TTC549 (cell line): ENCODE data around the gene B4GALNT3.

ENCODE experiments used
- FAIRE-seq: peaks from 2 replicates; lab custom pipeline; 2012; peaks lifted over from hg19 to GRCh38; lab: Jason Lieb, UNC

Gene B4GALNT3

DNA sequence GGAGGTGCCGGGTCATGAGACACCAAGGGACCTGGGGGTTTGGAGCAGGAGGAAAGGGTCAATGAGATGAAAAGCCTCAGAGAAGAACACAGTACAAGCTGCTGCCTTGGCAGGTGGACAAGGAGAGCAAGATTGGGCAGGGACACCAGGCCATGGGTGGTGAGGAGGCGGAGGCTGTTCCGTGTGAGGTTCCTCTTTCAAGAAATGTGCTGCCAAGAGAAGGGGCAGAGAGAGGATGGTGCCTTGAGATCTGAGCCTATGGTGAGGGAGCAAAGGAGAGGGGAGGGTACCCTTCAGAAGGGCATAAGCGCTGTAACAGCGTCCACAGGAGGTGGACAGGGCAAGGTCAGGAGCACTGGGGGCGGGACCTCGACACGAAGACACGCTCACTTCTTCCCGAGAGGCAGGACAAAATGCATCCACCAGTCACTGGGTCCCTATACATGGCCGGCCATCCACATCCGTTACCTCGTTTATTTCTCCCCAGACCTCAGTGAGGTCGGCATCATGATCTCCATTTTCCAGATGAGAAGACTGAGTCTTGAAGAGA is 100.2 kb downstream of the B4GALNT3 start:
- no peak for FAIRE-seq

DNA sequence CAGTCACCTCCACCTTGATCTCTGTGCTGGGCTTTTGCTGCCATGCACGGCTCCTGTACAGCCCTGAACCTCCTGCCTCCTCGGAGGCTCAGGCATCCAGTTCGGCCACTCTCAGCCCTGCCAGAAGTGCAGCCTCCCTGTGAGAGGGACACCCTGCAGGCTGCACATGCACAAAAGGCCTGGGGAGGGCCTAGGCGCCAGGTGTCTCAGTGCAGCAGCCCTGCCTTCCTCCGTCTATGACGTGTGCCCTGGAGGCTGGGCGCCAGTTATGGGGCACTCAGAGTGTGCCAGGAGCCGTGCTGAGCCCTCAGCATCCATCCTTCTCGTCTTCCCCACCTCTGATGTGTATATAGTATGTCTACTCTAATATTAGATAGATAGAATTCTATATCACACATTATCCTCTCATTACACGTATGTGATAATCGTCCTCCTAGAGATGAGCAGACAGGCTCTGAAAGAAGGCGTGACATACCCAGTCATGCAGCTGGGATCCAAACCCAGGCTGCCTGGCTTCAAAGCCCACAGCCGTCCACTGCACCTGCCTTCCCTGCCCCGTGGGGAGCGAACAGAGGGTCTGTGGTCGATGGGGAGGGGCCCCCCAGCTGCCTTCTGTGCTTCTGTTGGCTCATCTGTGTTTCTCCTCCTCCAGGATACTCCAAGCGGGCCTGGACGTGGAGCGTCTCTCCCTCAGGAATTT is 101.1 kb downstream of the B4GALNT3 start:
- FAIRE-seq = no peak

DNA sequence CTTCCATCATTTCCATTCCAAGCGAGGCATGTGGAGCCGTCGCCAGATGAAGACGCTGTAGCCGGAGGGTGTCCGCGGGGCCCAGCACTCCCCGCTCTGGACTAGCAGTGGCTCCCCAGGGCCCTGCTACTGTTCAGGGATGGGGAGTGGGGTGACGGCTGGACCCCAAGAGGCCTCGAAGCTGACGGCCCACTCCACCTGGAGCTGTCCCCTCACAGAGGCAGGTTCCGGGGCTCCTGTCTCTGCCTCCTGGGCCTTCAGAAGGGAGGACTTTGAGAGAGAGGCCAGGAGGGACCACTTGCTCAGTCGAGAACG is 101.6 kb downstream of the B4GALNT3 start:
- no peak for FAIRE-seq

DNA sequence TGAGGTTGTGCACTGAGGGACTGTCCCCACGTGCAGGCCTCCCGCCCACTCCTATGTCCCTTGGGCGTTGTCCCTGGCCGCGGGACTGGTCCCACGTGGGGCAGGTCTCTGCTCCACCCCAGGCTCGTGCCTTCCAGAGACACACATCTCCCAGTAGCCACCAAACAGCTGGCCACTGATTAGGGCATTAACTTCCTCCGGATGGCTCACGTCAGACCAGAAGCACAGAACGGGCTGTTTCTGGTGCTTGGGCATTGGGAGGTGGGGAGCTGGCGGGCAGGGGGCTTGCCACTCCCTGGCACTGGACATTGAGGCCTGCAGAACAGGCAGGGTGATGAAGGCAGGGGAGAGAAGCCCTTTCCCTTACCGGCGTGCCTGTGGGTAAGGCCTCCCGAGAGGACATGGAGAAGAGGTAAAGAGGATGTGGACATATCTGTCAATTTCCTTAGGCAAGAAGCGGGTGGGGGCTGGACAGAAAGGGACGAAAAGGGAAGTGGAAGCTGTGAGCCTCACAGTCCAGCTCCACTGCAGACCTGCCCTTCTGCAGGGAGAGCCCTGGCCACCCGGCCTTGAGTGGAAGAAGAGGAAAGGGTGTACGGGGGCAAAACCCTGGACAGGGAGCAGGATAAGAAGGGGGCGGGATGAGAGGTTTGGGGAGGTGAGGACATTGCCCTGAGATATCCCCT is 102.3 kb downstream of the B4GALNT3 start:
- FAIRE-seq = no peak

DNA sequence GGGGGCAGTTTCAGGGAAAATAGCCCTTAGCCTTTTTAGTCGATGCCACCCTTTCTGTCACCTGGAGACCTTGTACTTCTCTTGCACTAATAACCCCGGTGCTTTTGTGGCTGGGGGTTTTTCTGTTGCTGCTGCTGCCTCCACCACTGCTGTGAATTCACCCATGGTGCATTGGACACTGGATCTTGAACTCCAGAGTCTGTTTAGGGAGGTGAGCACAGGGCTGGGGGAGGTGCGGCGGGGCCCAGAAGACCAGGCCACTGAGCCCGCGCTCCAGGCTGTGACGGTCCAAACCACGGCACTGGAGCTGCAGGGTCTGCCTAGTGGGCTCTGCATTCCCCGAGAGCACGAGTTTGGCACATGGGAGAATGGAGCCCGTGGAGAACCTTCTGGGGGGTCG is 102.9 kb downstream of the B4GALNT3 start:
- FAIRE-seq = no peak

DNA sequence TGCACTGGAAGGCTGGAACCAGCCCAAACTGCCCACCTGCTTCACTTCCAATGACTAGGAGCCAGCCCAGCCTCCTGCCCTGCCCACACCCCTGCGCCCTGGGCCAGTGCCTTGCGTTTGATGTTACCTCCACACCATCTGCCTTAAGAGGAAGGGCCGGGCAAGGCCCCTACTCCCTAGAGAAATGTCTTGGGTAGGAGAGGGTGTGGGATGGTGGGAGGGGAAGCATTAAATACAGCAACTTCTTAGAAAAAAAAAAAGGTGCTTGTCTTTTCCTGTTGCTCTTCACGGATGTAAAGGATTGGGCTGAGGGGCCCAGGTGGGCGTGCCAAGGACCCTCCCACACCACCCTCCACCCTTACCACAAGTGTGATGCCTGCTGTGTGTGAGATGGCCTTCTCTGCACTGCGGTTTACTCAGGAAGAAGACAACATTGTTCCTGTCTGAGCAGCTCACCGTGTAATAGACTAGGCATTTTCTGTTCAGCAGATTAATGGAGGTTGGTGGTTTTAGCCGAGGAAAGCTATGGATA is 103.6 kb downstream of the B4GALNT3 start:
- no peak for FAIRE-seq

DNA sequence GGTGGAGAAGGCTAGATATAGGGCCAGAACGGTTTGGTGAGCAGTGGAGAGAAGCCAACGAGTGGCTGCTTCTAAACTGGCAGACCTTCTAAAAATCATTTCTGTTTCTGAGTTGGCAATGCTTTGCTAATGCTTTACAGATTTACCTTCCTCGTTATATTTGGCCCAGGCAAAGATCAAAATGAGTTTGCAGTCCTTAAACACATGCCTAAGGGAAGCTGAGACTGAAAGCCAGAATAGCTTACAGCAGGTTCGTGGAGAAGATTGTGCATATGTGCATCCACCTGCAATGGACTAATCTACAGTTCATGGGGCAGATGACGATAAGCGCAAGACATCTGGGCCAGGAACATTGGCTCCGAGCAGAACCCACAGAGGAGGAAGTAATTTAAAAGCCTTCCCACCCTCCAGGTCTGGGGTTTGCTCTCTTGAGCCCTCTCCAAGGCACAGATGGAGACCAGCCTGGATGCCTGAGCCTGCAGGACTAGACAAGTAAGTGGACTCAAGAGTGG is 104.1 kb downstream of the B4GALNT3 start:
- no peak for FAIRE-seq

DNA sequence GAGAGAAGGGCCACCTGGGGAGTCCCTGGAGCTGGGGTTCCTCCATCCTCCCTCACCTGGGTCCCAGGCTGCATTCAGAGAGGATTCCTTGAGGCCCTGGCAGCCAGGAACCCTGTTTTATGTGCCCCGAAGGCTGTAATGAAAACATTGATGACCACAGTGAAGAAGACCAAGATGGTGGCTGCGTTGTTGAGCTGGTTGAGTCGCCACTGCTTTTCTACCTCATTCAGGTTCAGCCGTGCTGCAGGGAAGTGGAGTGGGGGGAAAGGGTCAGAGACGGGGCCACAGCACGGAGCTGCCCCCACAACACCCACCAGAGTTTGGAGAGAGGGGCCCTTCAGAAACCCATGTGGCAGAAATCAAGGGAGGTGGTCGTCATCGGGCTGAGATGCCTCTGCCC is 105.4 kb downstream of the B4GALNT3 start:
- no peak for FAIRE-seq

DNA sequence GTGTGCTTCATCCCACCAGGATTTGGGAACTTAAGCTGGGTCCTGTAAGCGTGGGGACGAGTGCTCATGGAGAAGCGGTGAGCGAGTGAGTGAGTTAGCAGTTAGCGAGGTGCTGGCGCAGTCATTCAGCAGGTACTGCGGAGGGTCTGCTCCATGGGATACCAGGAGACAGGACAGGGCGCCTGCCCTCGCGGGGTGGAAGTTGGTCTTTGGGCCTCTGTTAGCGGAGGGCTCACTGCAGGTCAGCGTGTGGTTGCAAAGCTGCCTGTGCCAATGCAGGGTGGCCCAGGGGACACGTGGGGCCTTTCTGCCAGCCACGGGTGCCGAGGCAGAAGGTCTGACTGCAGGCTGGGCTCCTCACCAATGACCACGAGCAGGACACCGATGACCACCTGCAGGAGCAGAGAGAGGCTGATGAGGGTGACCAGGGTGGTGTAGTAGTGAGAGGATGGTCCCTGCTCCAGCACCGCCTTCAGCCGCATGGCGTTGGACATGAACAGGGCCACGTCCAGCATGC is 105.9 kb downstream of the B4GALNT3 start:
- FAIRE-seq = no peak

DNA sequence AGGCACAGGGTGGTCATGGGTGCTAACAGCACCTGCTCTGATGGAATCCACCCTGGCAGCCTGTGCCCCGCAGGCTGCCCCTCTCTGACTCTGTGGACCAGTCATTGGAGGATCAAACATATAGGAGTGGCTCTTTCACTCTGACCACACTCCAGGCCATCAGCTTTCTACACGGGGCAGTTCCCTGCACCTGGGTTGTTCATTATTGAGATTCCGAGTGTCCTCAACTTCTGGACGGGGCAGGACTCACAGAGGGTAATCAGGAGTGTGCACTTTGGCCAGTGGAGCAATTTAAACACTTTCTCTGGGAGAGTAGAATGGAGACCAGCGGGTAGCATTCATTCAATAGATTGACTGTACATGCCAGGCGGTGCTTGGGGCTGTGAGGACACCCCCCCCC is 108.7 kb downstream of the B4GALNT3 start:
- no peak for FAIRE-seq

DNA sequence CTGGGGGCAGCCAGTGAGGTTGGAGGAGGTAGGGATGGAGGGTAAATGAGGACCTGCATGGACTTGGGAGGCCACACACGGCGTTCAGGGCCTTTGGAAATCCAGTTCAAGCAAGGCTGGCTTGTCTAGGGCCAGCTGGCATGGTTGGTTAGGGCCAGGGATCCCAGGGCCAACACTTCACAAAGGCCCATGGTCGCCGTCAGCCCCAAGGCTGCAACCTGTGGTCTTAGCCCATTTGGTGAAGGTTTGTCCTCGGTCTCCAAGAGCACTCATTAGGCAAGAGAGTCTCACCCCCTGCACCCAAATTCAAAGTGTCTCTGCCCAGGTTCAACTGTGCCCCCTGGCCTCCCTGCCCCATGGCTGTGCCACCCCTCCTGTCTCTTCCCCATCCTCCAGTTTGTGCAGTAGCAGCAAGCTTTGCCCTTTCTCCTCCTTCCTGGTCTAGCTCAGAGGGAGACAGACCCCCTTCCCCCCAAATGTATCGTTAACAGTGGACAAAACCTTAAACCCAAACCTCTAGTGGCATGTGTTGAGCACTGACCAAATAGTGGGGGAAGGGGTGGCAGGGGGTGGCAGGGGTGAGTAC is 109.4 kb downstream of the B4GALNT3 start:
- FAIRE-seq = no peak

DNA sequence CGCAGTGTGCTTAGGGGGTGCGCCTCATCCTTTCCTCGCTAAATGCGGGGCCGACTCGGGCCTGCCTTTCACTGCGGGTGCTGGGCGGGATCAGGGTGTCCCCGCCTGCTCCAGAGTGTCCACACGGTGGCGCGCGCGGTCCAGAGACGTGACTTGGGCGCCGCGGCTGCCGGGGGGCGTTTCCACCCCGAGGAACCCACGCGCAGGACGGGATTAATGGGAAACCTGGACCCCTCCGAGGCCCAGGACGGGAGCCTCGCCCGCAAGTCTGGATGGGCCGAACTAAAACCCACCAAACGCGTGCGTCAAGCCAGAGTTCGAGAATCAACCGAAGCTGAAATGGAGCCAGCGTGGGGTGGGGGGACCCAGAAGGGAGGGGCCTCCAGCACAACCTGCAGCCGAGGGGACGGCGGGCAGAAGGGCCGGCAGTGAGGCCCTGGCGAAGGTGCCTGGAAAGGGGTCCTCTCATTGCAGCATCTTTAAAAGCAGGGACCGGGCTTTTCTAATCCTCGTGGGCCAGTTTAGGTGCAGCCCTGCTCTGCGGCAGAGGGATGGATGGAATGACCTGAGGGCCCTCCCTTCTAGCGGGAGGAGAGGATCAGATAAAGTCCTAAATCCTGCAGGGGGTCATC is 110.2 kb downstream of the B4GALNT3 start:
- FAIRE-seq = no peak

DNA sequence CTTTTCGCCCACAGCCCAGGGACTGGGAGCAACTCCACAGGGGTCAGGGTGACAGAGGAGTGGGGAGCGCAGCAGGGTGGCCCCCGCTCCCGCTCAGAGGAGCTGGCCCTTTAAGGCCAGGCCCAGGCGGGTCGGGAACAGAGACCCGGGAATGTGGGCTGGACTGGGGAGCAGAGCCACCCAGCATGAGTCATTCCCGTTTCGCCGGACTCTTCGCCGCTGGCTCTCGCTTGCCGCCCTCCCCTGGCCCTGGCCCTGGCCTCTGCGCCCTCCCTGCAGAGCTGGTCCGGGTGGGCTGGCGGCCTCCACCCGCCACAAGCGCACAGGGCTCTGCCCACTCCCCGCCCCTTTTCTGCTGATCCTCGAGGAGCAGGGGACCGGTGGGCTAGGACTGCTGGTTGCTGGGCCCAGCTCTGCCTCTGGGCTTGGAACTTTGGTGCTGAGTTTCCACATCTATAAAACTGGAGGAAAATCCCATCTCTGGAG is 110.7 kb downstream of the B4GALNT3 start:
- no peak for FAIRE-seq

DNA sequence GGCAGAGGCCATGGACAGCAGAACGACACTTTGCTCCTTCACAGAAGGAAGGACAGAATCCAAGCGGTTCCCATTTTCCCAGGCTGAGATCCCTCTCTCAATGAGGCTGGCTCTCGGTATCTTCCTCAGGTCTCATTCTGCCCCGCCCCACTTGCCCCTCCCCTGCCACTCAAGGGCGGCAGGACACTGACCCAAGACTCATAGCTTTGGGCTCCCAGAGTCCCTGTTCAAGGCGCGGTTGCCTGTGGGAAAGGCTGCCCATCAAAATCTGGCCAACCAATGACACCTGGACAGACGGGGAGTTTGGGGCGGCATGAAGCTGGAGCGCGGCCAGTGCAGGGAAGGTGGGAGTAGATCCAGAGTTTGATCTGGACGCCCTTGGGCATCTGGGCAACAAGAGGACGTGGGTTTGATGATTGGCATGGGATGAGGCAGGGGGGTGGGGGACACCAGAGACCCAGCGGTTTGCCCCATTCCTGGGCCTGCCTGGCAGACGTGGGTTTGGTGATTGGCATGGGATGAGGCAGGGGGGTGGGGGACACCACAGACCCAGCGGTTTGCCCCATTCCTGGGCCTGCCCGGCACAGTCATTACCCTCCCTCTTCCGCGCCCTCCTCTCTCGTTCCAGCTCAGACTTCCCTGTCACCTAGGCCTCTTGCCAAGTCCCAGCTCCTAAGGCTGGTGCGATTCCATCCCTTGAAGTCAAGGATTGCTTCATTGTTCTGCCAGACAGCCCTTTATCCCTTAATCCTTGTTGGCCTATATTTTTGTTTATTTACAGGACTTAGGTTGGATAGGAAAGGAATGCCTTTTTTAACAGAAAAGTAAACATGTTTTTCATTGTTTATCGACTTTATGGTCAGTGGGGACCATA is 111.4 kb downstream of the B4GALNT3 start:
- peak; percentile 96 for FAIRE-seq

DNA sequence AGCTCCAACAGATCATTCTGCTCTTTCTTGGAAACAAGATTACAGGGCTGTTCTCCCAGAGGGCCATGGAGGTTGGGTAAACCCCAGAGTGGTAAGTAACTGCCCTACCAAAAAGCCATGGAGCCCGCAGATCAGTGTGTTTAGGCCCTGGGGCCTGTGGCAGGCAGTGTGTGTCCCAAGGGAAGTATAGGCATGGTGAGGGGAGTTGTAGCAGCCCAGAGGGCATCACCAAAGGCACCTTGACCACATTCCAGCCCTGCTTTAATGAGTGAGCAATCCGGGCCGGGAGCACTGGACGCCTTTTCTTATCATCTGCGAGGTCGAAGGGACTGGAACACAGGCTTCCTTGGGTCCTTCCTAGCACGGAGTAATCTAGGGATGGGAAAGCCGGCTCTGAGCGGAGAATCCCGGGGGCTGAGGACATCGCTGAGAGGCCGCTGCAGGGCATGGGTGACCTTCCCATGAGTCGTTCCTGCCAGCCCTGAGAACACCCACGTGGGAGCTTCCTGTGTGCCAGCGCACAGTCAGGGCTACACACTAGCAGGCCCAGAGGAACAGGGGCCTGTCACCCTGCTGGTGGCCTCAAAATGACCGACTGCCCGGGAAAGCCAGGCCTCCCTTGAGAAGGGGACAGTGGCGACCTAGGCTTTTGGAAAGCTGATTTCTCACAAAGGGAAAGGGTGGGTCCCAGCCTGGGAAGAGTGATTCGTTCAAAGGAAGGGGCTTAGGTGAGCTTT is 112.2 kb downstream of the B4GALNT3 start:
- FAIRE-seq = no peak

DNA sequence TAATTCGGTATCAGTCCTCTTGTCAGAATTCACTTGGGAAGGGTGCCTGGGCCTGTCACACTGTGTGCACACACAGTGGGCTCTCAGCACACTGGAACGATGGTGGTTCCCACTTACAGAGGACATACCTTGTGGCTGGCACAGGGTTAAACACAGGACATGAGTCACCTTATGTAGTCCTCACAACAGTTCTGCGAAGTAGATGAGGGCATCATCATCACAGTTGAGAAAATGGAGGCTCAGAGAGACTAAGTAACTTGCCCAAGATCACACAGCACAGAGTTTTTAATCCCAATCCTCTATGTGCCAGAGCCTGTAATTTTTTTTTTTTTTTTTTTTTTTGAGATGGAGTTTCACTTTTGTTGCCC is 112.8 kb downstream of the B4GALNT3 start:
- FAIRE-seq = no peak

DNA sequence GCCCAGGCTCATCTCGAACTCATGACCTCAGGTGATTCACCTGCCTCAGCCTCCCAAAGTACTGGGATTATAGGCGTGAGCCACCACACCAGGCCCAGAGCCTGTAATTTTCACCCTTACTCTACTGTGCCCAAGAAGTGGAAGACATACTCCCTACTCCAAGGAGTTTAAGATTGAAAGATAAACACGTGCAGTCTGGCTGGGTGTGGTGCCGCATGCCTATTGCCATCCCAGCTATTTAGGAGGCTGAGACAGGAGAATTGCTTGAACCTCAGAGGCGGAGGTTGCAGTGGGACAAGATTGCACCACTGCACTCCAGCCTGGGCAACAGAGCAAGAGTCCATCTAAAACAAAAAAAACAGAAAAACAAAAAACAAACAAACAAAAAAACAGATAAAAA is 113.5 kb downstream of the B4GALNT3 start:
- no peak for FAIRE-seq

DNA sequence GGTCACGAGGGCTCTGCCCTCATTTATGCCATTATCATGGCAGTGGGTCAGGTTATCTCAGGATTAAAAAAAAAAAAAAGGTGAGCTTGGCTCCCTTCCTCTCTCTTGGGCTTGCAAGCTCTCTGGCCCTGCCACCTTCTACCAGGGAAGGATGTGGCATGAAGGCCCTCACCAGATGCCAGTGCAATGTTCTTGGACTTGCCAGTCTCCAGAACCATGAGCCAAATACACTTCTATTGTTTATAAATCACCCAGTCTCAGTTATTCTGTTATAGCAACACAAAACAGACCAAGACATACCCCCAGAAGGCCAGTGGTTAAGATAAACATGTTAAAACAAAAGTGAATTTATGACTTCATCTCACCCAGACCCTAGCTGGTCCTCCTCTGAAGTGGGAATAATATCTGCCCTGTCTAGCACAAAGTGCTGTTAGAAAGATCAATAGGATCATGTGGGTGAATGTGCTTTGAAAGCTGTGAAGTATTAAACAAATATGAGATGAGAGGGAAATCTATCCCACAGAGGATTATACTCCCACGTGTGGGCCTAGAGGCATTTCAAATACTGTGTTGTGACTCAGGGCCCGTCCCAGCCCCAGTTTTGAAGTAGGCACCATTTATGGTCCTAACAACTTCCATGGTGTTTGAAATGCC is 114.9 kb downstream of the B4GALNT3 start:
- FAIRE-seq = peak; percentile 48

DNA sequence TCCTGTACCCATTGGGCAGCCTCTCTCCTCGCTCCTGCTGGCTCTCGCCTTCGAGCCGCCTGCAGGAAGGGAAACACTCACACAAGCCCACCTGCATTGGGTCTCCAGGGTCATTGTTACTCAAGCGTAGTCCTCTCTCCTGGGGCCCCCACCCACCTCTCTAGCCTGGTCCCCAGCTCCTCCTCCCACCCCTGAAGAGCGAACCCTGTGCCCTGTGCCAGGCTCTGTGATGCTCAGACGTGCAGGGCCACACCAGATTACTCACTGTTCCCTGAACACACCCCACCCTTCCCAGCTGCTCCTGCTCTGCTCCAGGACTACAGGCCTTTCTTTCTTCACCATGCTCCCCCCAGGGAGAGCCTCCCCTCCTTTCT is 115.4 kb downstream of the B4GALNT3 start:
- no peak for FAIRE-seq

DNA sequence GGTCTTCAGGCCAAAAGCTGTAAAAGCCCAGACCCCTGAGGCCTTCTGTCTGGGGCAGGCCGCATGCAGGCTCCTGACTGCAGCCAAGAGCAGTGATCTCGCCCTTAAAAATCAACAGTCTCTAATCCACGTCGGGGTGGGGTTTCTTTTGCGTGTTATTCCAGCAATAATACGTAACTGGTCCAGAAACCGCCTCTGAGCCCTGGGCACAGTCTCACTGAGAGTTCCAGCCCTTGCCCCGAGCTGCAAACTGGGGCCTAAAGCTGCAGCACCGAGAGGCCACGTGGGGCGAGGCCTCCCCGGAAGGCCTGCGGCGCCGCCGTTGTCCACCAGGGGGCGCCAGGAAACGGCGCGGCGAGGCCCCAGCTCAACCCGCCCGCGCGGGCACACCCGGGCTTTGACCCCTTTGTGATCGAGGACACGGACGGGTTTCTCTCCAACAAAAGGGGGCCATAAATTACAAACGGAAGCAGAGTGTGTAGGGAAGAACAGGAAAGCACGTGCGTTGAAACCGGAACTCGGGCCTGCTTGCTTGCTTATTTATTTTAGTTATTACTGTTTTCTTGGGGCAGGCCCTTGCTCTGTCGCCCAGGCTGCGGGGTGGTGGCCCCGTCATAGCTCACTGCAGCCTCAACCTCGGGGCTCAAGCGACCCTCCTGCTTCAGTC is 116.3 kb downstream of the B4GALNT3 start:
- peak; percentile 31 for FAIRE-seq
